Dedifferentiated amniotic fluid mesenchymal stem cell (primary cell): ENCODE measurements around the gene PIP5K1C.
"Not testable (repeated sequence)": the region's sequence is repeated elsewhere in the genome, so short reads cannot be mapped to it uniquely, and the experiment has no call there.

Experiments
- DNase-seq: peaks from one replicate; pipeline ENCODE4 v3.0.0-alpha.2; 2016; ENCODE audit errors: extremely low spot score

Gene PIP5K1C

DNA sequence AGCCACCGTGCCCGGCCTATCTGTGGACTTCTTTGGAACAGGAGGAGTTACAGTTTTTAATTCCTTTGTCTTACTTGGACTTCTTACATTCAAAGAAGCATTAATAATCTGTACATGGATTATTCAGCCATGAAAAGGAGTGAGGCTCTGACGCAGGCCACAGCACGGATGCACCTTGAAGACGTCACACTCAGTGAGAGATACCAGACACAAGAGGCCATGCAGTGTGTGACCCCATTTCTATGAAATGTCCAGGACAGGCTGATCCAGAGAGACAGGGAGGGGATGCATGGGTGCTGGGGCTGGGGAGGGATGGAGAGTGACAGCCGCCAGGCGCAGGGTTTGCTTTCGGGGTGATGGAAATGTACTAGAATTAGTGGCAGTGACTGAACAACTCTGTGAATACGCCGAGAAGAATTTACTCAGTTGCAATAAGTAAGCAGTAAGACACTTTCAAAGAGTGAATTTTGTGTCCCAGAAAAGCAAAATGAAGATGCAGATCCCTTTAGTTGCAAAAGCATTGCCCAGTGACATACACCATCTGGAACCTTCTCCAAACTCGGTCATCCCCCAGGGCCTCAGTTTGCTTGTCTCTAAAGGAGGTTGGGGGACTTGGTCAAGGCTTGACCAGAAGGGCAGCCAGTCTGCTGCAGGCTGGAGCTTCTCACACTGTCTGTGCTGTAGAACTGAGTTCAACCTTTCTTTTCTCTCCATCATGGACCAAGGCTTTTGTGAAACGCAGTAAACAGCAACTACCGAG is 25.3 kb downstream of the PIP5K1C start:
- DNase-seq, result no peak

DNA sequence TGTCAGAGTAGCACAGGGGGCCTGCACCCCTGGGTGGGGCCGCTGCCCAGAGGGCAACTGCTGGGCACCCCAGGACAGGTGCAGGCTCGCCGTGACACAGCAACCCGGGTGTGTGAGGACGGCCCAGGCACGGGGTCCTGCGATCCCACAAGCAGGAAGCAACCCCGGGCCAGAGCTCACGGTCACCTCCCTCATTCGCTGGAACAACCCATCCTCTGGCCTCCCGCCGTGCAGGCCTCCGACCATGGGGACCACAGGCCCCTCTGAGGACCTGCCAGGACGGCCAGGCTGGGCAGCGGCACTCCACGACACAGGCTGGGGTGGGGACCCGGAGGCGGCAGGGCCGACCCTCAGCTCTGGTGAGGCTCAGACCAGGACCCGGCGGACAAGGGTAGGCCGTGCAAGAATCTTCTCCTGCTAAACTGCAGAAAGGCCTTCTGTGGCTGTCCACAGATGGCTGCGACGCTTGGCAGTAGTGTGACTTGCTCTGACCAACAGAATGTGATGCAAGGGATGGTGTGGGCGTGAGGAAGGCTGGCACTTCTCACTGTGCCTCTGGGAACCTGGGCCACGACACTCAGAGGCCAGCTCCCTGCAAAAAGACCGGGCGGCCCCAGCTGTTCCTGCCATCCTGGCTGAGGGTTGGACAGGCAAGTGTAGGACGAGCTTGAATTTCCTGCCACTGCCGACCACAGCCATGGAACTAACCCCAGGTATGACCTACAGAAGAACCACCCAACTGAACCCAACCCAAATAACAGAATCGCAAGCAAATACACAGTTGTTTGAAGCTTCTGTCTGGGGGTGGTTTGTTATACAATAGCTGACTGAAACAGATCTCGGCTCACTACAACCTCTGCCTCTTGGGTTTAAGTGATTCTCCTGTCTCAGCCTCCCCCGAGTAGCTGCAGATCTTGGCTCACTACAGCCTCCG is 26.5 kb downstream of the PIP5K1C start:
- no peak for DNase-seq

DNA sequence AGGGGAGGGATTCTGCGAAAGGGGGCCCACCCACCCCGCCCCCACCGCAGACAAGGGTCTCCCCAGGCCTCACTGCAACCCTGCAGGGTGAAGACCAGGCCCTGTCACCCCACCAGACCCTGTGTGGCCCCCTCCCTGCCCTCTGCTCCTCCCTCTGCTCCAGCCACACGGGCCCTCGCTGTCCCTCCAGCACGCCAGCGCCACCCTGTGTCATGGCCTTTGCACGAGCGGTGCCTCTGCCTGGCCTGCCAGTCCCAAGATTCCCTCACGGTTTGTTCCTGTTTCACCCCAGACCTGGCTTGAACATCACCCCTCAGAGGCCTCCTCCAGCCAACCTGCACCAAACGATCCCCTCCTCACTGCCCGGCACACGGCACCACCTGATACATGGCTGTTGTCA is 27.3 kb downstream of the PIP5K1C start:
- DNase-seq, result no peak

GRCh38 chr19:3672575-3672948 is 27.7 kb downstream of the PIP5K1C start:
- DNase-seq, result no peak

DNA sequence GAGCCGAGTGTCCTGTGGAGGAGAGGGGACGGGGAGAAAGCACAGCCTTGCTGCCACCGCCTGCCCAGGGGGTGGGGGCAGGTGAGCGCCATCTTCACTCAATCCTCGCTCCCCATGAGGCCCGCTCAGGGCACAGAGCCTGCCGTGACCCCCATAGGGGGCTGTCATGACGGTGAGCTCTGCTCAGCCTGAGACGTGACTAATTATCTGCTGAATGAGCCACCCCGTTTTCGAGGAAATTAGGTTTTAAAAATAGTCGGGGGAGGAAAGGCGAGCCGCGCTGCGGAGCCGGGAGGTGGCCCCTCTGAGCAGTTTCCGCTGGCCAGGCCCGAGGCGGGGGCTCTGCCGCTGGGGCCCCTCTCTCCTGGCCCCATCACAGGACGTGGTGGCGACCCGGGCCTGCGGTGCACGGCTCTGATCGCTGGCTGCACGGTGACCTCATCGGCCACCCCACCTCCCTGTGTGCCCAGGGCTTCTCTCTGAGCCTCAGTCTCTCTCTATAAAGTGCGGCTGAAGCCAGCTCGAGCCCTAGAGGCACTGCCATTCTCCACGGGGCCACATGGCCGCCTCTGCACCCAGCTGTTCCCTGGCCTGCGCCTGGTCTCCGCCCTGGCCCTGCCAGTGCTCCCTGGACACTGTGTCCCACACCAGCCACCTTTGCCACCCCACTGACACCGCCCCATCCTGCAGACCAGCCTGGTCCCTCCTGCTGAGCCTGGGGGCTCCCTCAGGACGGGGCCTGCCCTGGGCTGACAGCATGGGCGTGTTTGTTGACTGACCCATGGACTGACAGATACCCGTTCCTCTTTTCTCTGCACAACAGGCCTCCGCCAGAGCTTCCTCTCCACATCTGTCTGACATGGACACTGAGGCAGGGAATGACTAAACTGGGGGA is 28.3 kb downstream of the PIP5K1C start:
- DNase-seq, result no peak

DNA sequence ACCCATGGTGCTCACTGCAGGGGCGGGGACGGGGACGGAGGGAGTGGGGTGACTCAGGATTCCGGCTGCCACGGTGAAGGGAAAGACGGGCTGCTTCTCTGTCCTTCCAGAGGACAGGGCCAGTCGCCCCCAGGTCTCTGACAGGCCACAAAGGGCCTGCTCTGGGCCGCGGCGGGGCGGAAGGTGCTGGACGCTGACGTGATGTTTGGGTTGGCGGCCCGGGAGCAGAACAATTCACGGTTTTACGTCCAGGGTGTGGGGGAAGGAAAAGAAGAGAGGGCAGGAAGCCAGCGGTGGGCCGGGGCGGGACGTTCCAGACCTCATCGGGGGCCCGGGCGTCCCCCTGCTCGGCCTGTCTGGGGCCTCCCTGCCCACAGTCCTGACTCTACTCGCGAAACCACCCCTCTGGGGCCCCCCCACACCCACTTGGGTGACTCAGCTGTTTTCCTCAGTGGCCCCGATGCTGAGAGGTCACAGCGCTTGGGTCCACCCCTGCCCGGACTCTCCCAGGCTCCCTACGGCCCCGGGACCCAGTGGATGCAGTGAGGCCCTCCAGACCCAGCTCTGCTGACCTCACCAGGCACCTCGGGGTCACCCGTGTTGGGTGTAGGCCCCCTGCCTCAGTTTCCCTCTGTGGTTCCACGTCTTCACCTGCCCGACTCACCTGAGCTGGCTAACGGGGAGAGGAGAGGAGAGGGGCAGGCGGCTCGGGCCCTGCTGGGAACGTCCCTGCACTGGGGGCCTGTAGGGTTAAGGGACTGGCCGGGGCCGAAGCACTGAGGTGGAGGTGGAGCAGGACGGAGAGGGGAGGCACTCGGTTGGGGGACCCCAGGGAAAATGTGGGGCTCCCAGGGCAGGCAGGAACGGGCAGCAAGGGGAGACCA is 29.2 kb downstream of the PIP5K1C start:
- DNase-seq, result peak; percentile 38

DNA sequence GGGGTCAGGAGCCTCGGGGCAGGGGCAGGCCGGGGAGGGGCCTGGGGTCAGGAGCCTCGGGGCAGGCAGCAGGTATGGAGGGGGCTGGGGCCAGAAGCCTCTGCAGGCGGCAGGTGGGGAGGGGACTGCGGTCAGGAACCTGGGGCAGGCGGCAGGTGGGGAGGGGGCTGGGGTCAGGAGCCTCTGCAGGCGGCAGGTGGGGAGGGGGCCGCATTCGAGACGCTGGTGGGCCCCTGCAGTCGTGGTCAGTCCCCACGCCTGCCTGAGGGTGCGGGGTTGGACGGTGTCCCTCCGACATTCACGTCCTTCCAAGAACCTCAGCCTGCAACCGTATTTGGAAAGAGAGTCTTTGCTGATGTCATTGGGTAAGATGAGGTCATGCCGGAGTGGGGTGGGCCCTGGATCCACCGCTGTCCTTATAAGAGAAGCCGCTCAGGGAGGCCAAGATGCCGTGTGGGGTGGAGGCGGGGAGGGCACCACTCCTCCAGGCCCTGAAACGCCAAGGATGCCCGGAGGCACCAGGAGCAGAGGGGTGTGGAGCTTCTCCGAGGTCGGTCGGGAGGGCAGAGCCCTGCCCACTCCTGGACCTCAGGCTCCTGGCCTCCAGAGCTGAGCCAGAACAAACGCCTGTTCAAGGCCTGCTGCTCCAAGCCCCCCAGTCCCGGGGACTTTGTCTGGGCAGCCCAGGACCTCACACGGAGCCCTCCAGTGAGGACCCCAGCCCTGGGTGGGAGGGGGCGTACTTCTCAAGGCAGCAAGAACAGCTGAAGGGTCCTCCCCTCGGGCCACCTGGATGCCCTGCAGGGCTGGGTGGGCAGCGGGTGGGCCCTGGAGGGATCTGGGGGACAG is 30.1 kb downstream of the PIP5K1C start:
- DNase-seq, result peak; percentile 80

DNA sequence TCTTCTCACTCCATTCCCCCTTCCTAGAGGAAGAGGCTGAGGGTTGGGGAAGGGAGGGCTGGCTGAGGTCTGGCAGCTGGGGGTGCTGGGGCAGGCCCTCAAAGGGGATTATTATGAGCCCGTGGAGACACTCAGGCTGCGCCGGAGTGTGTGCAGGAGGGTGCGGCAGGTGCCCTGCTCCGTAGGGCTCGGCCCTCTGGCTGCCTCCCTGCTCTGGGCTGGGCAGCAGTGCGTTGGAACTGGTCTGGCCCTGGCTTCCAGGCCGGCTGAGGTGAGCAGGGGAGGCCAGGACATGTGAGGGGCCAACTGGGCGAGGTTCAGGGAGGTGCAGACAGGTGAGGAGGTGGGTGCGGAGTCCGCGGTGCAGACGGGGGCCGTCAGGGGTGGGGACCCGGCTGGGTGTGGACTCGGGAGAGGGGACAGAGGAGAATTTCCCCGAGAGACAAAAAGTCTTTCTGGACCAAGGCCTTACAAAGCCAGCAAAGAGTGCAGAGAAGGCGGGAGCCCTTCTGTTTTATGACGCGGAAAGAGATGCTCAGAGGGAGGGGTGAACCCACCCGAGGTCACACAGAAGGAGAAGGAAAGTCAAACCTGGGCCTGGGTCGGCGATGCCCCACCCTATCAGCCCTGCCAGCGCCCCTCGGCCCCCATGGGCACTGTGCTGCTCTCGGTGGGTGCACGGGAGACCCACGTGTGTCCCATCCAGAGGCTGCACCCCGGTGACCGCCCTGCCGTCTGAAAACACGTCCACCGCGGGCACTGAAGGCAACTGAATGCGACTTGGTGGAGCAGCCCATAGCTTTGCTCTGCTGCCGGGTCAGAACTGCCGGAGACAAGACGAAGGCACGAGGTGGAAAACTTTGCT is 31.0 kb downstream of the PIP5K1C start:
- no peak for DNase-seq

DNA sequence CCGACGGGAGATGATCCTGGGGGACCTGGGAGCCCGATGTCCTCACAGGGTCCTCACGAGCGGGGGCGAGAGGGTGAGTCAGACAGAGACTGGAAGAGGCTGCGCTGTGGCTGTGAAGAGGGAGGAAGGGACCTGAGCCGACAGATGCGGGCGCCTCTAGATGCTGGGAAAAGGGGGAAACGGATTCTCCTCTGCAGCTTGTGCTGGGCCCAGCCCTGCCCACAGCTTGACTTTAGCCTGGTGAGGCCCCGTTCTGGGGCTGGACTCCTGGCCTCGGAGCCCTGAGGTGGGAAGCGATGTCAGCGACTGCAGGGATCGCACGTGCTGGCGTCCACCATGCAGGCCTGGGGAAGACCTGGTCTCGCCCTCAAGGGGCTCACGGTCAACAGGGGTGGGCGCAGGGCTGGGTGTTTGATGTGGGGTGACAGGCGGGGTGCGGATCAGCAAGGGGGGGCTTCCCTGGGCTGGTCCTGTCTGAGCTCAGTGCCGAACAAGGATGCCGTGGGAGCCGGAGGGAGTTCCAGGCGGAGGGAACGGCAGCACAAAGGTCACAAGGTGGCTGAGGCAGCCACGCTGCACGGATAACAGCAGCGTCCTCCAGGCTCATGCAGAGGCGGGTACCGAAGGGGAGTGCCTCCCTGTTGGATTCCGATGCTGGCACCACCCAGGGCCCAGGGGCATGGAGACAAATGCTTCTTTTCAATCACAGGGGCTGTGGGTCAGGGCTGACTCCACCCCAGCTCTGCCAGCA is 31.8 kb downstream of the PIP5K1C start:
- no peak for DNase-seq

DNA sequence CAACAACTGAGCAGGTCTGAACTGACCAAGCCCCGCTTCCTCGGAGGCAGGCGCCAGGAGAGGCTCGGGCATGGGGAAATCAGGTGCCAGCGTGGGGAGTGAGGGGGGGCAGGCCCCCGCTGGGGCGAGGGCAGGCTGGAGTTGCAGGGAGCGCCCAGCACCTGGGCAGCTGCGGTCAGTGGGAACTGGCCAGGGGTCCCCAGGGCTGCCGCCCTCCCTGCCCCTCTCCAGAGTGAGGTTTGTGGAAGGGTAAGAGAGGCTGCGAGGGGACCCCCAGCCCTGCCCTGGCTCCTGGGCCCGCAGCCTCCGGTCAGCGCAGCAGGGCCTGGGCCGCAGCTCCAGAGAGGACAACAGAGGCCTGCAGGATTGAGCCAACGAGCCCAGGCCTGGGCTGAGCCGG is 32.5 kb downstream of the PIP5K1C start:
- DNase-seq, result no peak

GRCh38 chr19:3667037-3667638 is 33.1 kb downstream of the PIP5K1C start:
- no peak for DNase-seq

DNA sequence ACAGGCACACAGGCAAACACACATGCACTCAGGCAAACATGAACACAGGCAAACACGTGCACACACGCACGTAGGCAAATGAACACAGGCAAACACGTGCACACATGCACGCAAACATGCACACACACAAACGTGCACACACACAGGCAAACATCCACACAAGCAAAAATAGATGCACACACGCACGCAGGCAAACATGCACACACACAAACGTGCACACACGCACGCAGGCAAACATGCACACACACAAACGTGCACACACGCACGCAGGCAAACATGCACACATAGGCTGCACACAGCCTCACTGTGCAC is 33.8 kb downstream of the PIP5K1C start:
- DNase-seq, result not testable (repeated sequence)

GRCh38 chr19:3665681-3666544 is 34.4 kb downstream of the PIP5K1C start:
- no peak for DNase-seq

DNA sequence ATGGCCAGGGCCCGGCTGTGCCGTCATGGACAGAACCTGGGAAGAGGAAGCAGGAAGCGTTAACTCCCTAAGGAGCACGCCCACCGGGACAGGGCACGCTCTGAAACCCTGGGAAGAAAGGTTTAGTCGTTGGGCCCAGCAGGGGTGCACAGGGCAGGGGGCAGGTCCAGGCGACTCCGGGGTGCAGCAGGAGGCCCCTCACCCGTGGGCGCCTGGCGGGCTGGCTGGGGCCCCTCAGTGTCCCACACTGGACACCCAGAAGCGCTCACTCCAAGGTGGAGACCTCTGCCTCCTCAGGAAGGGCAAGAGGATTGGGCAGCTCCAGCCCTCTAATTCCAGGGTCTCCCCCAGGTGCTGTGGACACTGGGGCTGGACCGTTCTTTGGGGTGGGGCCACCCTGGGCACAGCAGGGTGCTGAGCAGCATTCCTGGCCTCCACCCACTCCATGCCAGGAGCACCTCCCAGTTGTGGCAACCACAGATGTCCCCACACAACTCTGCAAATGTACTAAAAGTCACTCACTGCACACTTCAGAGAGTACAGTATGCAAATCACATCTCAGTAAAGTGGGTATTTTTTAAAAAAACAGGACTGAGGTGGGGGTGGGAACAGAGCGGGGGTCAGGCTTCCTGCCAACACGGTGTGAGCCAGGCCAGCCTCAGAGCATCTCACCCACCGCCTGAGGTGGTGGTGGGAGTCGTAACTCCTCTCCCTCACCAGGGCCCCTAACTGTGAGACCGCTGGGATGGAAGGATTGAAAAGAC is 35.2 kb downstream of the PIP5K1C start:
- DNase-seq, result no peak

GRCh38 chr19:3663838-3664237 is 36.4 kb downstream of the PIP5K1C start:
- no peak for DNase-seq
